Ascending aorta (tissue), 2 donors: ENCODE measurements around the gene USP13. TPM values are rescaled to one million over a fixed set of nuclear protein-coding genes. Genes with fewer than 3 reads are reported as not detected.

ENCODE experiments used
- DNase-seq, 2 donors: peaks; one replicate each; pipeline ENCODE4 v3.0.0-alpha.2; 2019; ENCODE audit warnings: low spot score in 2 of 2
- H3K27ac ChIP-seq, 2 donors: fragments of 200-600 bp; sonication (generic); one replicate each; pipeline ENCODE4 v1.5.1; 2016 to 2017; ENCODE audit warnings: mild to moderate bottlenecking in 1 of 2
- H3K27me3 ChIP-seq: fragments of 200-600 bp; sonication (generic); one replicate; pipeline ENCODE4 v1.5.1; 2017
- H3K36me3 ChIP-seq, 2 donors: fragments of 200-600 bp; sonication (generic); one replicate each; pipeline ENCODE4 v1.5.1; 2016
- H3K4me1 ChIP-seq, 2 donors: fragments of 200-600 bp; sonication (generic); one replicate each; pipeline ENCODE4 v1.5.1; 2016 to 2017; ENCODE audit warnings: mild to moderate bottlenecking in 1 of 2
- H3K4me3 ChIP-seq, 2 donors: fragments of 200-600 bp; sonication (generic); one replicate each; pipeline ENCODE4 v1.5.1; 2016 to 2017; ENCODE audit warnings: mild to moderate bottlenecking in 1 of 2
- H3K9me3 ChIP-seq, 2 donors: fragments of 200-600 bp; sonication (generic); one replicate each; pipeline ENCODE4 v1.5.1; 2016
- CTCF ChIP-seq, 3 experiments: fragments of 200-600 bp in 2 of 3; fragments of 450-650 bp in 1 of 3; sonication (generic) in 2 of 3; IDR thresholded peaks; one replicate each; pipeline ENCODE4 v1.5.1; 2016 to 2019; ENCODE audit warnings: antibody characterized with exemption in 3 of 3, mild to moderate bottlenecking in 1 of 3, moderate library complexity in 1 of 3
- intact Hi-C: fragments of 100-400 bp; cut with DNase I; formaldehyde crosslinking; loops from one replicate; pipeline ENCODE4 v1.15.1; 2023
- total RNA-seq: library from RNA; depleted of rRNA; stranded (reverse); fragments of >200 nt; gene quantifications from one replicate; pipeline ENCODE4 v1.1.0, GENCODE V29; 2016

Gene USP13
- total RNA-seq, 1 donor from 2014 or later: 3.1 TPM

DNA sequence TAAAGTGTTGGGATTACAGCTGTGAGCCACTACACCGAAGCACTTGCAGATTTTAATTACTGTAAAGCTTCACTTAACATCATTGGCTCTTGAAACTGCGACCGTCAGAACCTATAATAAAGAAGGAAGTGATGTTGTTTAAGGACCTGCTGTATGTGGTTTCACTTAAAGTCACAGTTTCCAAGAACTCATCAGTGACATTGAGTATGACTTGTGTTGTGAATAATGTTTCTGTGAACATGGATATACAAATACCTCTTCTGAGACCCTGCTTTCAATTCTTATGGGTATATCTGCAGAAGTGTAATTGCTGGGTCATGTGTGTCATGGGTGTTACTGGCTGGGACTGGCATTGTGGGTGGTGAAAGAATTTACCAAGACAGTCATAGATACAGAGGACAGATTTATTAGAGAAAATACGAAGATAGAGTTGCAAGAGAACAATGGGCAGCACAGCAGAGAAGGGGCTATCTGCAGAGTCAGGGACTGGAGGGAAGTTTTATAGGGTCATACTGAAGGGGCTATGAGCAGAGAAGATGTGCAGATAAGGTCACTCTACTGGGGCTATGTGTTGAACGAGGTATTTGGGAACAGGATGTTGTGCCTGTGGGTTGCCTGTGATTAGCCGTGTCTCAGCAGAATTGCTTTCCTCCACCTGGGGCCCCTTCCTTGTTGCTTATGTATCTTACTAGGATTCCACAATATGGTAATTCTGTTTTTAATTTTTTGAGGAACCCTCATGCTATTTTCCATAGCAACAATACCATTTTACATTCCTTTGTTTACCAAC, 43.7 kb upstream of the USP13 start:
- TF ChIP-seq CTCF (IDR thresholded peaks at IDR 0.05): no peak
- Histone ChIP-seq H3K36me3 (peaks cover 2 to 5% of the 10 kb centered on the region in 2 donors), H3K27ac (no peak overlapping the region), H3K27me3 (no peaks in the 10 kb centered on the region), H3K4me3 (no peak overlapping the region), H3K4me1 (peaks cover 5 to 7% of the 10 kb centered on the region in 2 donors), H3K9me3 (no peaks in the 10 kb centered on the region)
- no peak for DNase-seq
- intact Hi-C loops: no loop called here

DNA sequence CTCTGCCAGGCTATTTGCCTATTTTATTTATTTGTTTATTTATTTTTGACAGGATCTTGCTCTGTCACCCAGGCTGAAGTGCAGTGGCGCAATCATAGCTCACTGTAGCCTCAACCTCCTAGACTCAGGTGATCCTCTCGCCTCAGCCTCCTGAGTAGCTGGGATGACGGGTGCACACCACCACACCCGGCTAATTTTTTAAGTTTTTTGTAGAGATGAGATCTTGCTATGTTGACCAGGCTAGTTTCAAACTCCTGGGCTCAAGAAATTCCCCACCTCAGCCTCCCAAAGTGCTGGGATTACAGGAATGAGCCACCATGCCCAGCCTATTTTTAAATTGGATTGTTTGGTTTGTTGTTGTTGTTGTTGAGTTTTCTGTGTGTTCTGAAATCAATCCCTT, 42.8 kb upstream of the USP13 start:
- Histone ChIP-seq H3K36me3 (peaks cover 2 to 5% of the 10 kb centered on the region in 2 donors), H3K4me3 (no peak overlapping the region), H3K9me3 (no peaks in the 10 kb centered on the region), H3K27me3 (no peaks in the 10 kb centered on the region), H3K4me1 (peaks cover 5 to 7% of the 10 kb centered on the region in 2 donors), H3K27ac (no peak overlapping the region)
- no peak for TF ChIP-seq CTCF (IDR thresholded peaks at IDR 0.05)
- no peak for DNase-seq
- intact Hi-C loops: no loop called here

- Histone ChIP-seq H3K36me3 (peaks cover 14 to 30% of the 10 kb centered on the region in 2 donors), H3K27ac (no peak overlapping the region), H3K4me1 (no peaks in the 10 kb centered on the region), H3K9me3 (no peaks in the 10 kb centered on the region), H3K27me3 (no peaks in the 10 kb centered on the region), H3K4me3 (no peak overlapping the region)
- DNase-seq: no peak
- intact Hi-C loops: no loop called here
- TF ChIP-seq CTCF (IDR thresholded peaks at IDR 0.05): no peak
These were observed 39.0 kb upstream of the USP13 start for GRCh38 chr3:179613807-179614206.

- no peaks in the 10 kb centered on the region for H3K4me1 ChIP-seq
- no peak for TF ChIP-seq CTCF (IDR thresholded peaks at IDR 0.05)
- H3K27ac ChIP-seq: no peak overlapping the region
- no peaks in the 10 kb centered on the region for H3K9me3 ChIP-seq
- no peak for DNase-seq
- peaks cover 18 to 29% of the 10 kb centered on the region in 2 donors for H3K36me3 ChIP-seq
- intact Hi-C loops: no loop called here
- no peak overlapping the region for H3K4me3 ChIP-seq
- no peaks in the 10 kb centered on the region for H3K27me3 ChIP-seq
These were observed 37.2 kb upstream of the USP13 start for GRCh38 chr3:179615458-179616173.

- Histone ChIP-seq H3K27ac (no peak overlapping the region), H3K9me3 (no peaks in the 10 kb centered on the region), H3K4me3 (no peak overlapping the region), H3K4me1 (no peaks in the 10 kb centered on the region), H3K36me3 (peaks cover 35 to 54% of the 10 kb centered on the region in 2 donors), H3K27me3 (no peaks in the 10 kb centered on the region)
- DNase-seq: no peak
- TF ChIP-seq CTCF (IDR thresholded peaks at IDR 0.05): no peak
- intact Hi-C loops: no loop called here
These were observed 30.8 kb upstream of the USP13 start for GRCh38 chr3:179622023-179622422.
